Frontal cortex (tissue), 4 donors: ENCODE results near the gene LAMC2. TPM values are rescaled to one million over a fixed set of nuclear protein-coding genes. Genes with fewer than 3 reads are reported as not detected.
"Not testable (repeated sequence)": the region's sequence is repeated elsewhere in the genome, so short reads cannot be mapped to it uniquely, and the experiment has no call there.

ENCODE experiments used
- DNase-seq, 2 donors: peaks; one replicate each; pipeline ENCODE4 v3.0.0; 2012; ENCODE audit warnings: low spot score in 2 of 2
- FAIRE-seq: peaks from 2 replicates; lab custom pipeline; 2012; peaks lifted over from hg19 to GRCh38; lab: Jason Lieb, UNC
- total RNA-seq: library from RNA; depleted of rRNA; stranded (reverse); fragments of >200 nt; gene quantifications from one replicate; pipeline ENCODE4 v1.2.3, GENCODE V29; 2014
- donor health status: control.
- donor health status: control.
- donor health status: control.

Gene LAMC2
- total RNA-seq, 1 donor from 2014 or later = 2.0 TPM

DNA sequence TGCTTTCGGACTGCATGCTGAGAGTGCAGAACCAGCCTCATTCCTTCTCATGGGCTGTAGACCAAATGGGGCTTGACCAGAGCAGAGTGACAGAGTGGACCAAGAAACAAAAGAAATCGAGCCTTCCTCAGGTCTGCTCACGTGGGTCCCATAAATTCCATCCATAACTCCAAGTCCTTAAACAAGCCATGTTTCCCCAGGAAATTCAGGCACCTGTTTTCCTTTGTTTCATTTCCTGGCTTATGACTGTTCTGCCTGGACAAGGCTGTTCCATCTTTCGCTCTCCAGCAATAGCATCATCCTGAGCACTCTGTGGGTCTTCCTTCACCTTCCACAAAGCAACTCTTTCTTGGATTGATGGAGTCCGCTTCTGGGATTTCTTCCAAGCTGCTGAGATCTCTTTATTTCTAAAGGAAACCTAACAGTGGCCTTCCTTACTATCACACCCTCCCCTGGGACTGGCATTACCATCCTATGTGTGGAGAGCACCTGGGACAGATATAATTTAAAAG is 63.9 kb downstream of the LAMC2 start:
- FAIRE-seq (no peak), DNase-seq (no peak)

GRCh38 chr1:183251101-183251958 is 65.3 kb downstream of the LAMC2 start:
- FAIRE-seq = no peak

DNA sequence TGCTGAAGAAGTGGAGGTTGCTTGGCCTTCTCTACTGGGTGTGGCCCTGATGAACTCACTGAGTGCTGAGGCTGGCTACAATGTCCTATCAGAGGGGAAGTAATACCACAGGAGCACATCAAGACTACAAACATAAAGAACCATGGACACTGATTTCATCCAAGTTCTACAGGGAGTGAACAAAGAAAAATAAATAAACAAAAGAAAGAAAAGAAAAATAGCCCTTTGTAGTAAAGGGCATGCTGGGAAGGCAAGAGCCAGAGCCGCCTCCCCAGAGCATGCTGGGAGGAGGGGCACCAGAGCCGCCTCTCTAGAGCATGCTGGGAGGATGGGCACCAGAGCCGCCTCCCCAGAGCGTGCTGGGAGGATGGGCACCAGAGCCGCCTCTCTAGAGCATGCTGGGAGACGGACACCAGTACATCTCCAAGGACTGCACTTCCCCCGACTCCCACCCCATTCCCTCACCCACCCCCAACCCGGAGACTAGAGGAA is 65.9 kb downstream of the LAMC2 start:
- no peak for FAIRE-seq
- DNase-seq = no peak

More at GRCh38 chr1:183251101-183251958, 65.3 kb downstream of the LAMC2 start:
- DNase-seq = no peak

DNA sequence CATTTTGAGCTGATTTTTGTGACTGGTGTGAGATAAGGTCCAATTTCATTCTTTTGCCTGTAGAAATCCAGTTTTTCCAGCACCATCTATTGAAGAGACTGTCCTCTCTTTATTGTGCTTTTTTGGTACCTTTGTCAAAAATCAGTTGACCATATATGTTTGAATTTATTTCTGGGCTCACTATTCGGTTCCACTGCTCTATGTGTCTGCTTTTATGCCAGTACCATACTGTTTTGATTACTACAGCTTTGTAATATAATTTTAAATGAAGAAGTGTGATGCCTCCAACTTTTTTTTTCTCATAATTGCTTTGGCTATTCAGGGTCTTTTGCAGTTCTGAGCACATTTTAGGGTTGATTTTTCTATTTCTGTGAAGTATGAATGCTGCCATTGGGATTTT is 69.0 kb downstream of the LAMC2 start:
- no peak for FAIRE-seq
- DNase-seq = no peak

DNA sequence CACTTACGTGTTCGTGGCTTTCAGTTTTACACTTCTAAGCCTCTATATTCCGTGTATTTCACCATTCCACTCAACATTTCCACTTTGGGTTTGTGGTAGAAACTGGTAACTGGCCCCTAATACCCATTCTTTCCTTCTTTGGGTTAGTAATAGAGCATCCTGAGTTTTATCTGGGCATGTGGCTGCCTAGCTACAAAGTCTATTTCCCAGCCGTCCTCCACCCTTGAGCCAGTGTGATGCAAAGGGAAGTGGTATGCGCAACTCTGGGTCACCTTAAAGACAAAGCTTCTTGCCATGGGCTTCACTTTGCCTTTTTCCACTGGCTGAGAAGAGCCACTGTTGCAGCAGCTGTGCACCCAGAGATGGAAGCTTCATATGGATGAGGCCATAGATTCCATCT is 73.9 kb downstream of the LAMC2 start:
- DNase-seq (no peak), FAIRE-seq (no peak)

- FAIRE-seq = no peak
- no peak for DNase-seq
Observed at GRCh38 chr1:183262628-183263200, 76.7 kb downstream of the LAMC2 start.

- no peak for FAIRE-seq
- no peak for DNase-seq
Observed at GRCh38 chr1:183263886-183264602, 78.0 kb downstream of the LAMC2 start.

DNA sequence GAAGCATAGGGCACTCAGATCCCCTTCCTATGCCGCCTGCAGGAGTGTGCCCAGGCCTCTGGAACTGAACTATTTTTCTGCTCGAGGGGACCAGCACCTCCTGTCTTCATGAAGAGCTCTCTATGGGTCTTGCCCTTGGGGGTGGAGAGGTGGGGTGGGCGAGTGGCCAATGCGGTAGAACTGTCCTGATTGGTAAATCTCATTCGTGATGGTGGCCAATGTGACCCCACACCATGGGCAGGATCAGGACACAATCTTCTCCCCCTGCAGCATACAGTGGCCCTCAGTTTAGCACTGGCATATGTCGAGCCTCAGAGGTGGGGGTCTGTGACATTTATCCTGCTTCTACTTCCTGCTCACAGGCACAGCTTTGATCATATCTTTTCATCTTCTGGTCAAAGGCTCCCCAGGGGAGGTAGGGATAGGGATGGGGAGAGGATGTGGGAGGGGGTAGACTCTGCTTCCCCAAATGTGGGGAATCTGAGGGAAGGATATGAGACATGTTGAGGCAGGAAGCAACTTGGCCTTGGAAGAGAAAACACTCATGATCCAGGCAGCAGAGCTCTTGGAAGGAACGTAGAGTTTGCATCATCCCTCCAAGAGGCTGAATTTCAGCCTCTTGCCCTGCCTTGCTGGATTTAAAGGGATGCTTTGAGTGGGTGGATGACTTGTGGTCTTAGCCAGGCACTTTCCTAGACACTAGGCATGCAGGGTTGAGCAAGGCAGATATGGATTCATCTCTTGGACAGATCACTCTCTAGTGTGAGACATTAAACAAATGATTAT is 81.8 kb downstream of the LAMC2 start:
- DNase-seq (no peak), FAIRE-seq (no peak)

DNA sequence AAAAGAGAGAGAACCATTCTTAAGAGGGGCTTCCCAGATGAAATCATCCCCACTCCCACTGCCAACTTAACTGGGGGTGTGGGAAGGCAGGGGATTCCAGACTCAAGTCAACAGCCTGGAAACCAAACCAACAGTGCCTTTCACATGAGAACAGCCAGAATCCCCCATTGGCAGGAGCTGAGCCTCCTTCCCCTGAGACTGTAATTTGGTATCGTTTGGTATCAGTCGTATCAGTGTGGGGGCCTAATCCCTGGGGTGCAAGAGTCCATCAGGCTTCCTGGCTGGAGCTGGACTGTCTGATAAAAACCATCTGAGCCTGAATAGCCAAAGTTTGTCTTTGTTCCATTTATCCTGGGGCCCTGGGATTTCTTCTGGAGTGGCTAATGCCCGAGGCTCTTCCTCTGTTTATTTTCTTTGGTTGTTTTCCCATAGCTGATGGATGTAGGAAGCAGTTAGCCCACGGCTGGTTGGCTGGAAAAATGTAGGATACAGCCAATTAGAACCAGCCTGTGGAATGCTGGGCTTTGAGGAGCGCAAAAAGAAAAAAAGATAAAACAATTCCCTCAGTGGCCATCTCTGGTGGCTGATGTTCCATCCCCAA is 84.6 kb downstream of the LAMC2 start:
- DNase-seq = no peak
- FAIRE-seq = no peak

- FAIRE-seq (no peak), DNase-seq (no peak)
Observed at GRCh38 chr1:183272390-183272848, 86.4 kb downstream of the LAMC2 start.

DNA sequence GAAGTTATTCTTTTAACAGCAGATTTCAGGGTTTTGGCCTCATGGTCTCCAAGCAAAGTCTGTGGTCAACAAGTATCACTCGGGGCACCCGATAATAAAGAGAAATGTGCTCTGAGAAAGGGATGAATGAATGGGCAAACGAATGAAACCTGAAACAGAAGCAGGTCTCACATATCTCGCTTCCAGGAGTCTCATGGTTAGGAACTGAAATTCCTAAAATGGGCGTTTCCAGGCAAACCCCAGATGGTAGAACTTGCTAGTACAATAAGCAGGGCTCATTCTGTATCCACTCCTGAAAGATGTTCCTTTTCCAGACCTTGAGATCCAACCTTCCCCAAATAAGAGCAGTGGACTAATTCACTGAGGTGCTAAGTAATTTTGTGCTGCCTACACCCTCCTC is 87.2 kb downstream of the LAMC2 start:
- DNase-seq = no peak
- no peak for FAIRE-seq

DNA sequence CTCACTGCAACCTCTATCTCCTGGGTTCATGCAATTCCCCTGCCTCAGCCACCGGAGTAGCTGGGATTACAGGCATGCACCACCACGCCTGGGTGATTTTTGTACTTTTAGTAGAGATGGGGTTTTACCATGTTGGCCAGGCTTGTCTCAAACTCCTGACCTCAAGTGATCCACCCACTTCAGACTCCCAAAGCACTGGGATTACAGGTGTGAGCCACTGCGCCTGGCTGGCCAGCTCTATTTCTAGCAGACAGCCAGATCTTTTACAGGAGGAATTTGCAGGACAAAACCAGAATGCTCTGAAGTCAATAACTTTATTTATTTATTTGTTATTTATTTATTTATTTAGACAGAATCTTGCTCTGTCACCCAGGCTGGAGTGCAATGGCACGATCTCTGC is 87.9 kb downstream of the LAMC2 start:
- not testable (repeated sequence) for FAIRE-seq, DNase-seq

DNA sequence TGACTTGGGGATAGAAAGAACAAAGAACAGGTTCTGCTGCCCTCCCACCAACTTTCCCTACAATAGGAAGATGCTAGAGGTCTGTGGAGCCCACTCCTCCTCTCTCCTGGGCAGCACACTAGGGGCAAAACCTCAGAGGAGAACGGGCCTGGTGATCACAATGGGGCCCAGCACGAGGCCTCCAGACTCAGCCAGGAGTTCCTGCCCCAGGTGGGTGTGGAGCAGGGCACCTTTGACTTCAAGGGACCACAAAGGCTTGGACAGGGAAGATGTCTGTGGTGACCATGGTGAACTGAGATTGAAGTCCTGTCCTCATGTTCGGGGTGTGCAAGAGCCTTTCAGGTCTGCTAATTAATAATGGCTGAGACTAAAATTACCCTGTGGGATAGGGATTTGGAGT is 88.8 kb downstream of the LAMC2 start:
- FAIRE-seq = no peak
- DNase-seq = no peak

- DNase-seq (no peak), FAIRE-seq (no peak)
Observed at GRCh38 chr1:183275322-183275721, 89.3 kb downstream of the LAMC2 start.

DNA sequence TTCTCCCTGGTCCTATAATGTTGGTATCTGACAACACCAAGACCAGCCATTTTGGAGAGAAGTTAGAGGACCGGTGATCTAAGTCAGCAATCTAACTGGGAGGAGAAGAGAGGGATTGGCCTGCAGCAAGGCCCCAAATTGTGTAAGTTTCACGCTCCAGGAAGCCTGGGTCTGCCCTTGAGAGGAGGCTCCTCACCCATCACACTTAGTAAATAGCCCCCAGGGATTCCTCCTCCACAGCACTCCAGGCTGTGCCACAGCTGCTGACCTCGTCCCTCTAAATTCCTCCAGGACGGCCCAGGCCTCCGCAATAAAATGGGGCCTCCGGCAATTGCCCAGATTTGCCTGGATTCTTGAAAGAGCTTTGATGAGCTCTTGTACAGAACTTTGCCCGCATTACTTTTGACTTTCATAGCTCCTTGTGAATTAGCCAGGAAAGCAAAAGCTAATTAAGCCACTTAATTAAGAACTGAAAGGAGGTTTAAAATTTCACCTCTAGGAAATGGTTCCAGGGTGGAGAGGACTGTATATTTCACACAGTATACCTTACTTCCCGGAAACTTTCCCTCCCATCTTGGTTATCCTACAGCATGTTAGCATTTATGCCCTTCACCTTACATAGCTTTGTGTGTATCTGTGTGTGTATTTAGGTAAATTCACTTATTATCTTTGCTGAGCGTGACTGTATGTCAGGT is 90.5 kb downstream of the LAMC2 start:
- DNase-seq = no peak
- FAIRE-seq = no peak

DNA sequence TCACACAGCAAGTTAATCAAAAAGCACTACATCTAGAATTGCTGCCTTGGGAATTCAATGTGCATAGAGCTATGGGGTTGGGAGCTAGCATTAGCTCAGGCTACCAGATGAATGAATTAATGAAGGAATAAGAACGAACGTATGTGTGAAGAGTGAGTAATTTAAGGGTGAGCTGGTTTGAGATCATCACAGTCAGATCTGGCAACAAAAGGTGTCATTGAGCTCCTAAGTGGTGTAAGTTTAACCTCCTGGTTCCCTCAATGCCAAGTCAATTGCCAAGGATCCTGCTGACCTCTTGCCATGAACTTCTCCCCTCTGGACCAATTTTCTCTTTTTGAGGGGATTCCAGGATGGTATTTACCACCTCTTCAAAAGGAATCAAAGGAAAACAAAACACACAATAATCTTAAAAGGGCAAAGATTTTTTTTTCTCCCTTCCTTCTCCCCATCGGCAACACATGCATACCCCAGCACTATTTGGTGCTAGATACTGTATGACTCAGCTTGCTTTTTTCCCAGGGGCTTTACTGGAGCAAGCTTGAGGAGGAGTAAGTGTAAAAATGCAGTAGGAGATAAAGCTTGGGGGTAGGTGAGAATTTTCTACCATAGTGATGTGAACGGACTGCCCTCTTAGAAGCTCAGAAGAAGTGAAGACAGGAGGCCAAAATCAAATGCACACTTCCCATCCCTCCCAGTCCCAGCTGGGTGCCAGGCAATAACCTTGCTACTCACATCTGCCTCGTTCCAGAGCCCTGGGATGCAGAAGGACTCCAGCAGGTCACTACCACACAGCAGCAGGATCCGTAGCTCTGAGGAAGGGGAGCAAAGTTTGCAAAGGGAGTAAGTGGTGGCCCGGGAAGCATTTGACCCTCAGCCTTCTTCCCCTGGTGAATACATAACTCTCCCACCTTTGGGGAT is 92.0 kb downstream of the LAMC2 start:
- FAIRE-seq = no peak
- DNase-seq = no peak

GRCh38 chr1:183278739-183279591 is 92.9 kb downstream of the LAMC2 start:
- no peak for DNase-seq
- no peak for FAIRE-seq
